ENCODE data around the gene FAM187B. TPM values are rescaled to one million over a fixed set of nuclear protein-coding genes. Genes with fewer than 3 reads are reported as not detected.

The FAM187B gene
- total RNA-seq, 1 donor from 2014 or later, result not detected

- no peak overlapping the region for H3K4me3 ChIP-seq
- no peaks in the 10 kb centered on the region for H3K36me3 ChIP-seq
- TF ChIP-seq CTCF (IDR thresholded peaks at IDR 0.05) (no peak), POLR2A (IDR thresholded peaks at IDR 0.05) (no peak), POLR2AphosphoS5 (IDR thresholded peaks at IDR 0.05; ENCODE audit: insufficient read depth in 1 of 2, low read depth in 1 of 2) (no peak)
- H3K27ac ChIP-seq, result peak overlapping the region; percentile 2
- no peaks in the 10 kb centered on the region for H3K9me3 ChIP-seq
- peaks cover 19% of the 10 kb centered on the region for H3K4me1 ChIP-seq
- no peaks in the 10 kb centered on the region for H3K27me3 ChIP-seq
- peak in 1 of 2 donors; percentile 58 for DNase-seq (ENCODE audit: extremely low spot score in 2 of 2)
- intact Hi-C loops (cut with DNase I), result no loop called here
Measured at GRCh38 chr19:35179830-35180229, 48.7 kb downstream of the FAM187B start.

- no peak overlapping the region for H3K4me3 ChIP-seq
- TF ChIP-seq POLR2AphosphoS5 (IDR thresholded peaks at IDR 0.05; ENCODE audit: insufficient read depth in 1 of 2, low read depth in 1 of 2) (peak; percentile 16 to 32), POLR2A (IDR thresholded peaks at IDR 0.05) (no peak)
- DNase-seq (ENCODE audit: extremely low spot score in 2 of 2), result peak in 1 of 2 donors; percentile 97
- H3K27ac ChIP-seq, result peak overlapping the region; percentile 2
- H3K27me3 ChIP-seq, result no peaks in the 10 kb centered on the region
- H3K9me3 ChIP-seq, result no peaks in the 10 kb centered on the region
- intact Hi-C loops (cut with DNase I), result no loop called here
- peaks cover 19% of the 10 kb centered on the region for H3K4me1 ChIP-seq
- H3K36me3 ChIP-seq, result no peaks in the 10 kb centered on the region
Measured at GRCh38 chr19:35178701-35179100, 49.8 kb downstream of the FAM187B start.

- Histone ChIP-seq H3K27me3 (no peaks in the 10 kb centered on the region), H3K4me1 (peaks cover 19% of the 10 kb centered on the region), H3K9me3 (no peaks in the 10 kb centered on the region), H3K36me3 (no peaks in the 10 kb centered on the region), H3K27ac (peak overlapping the region; percentile 72), H3K4me3 (no peak overlapping the region)
- intact Hi-C loops (cut with DNase I), result no loop called here
- peak in 1 of 2 donors; percentile 77 for DNase-seq (ENCODE audit: extremely low spot score in 2 of 2)
- TF ChIP-seq CTCF (IDR thresholded peaks at IDR 0.05) (no peak), POLR2A (IDR thresholded peaks at IDR 0.05) (no peak), POLR2AphosphoS5 (IDR thresholded peaks at IDR 0.05; ENCODE audit: insufficient read depth in 1 of 2, low read depth in 1 of 2) (no peak)
Measured at GRCh38 chr19:35177377-35178274, 50.9 kb downstream of the FAM187B start.

- H3K36me3 ChIP-seq, result no peaks in the 10 kb centered on the region
- TF ChIP-seq POLR2A (IDR thresholded peaks at IDR 0.05) (peak in 1 of 2 donors; percentile 5), CTCF (IDR thresholded peaks at IDR 0.05) (no peak)
- no peaks in the 10 kb centered on the region for H3K27me3 ChIP-seq
- H3K27ac ChIP-seq, result peak overlapping the region; percentile 45
- H3K9me3 ChIP-seq, result no peaks in the 10 kb centered on the region
- peaks cover 19% of the 10 kb centered on the region for H3K4me1 ChIP-seq
- H3K4me3 ChIP-seq, result no peak overlapping the region
- intact Hi-C loops (cut with DNase I), result no loop called here
- peak in 1 of 2 donors; percentile 89 for DNase-seq (ENCODE audit: extremely low spot score in 2 of 2)
Measured at GRCh38 chr19:35176181-35176570, 52.4 kb downstream of the FAM187B start.

Other genes with a start within 250 kb of the FAM187B start
- gene GRAMD1A, start 228.4 kb downstream of the FAM187B start, total RNA-seq, result 61.9 TPM
- gene SCN1B, start 198.3 kb downstream of the FAM187B start, total RNA-seq, result 8.6 TPM
- gene HPN, start 187.0 kb downstream of the FAM187B start, total RNA-seq, result not detected
- gene FXYD3, start 112.9 kb downstream of the FAM187B start, total RNA-seq, result 788 TPM
- 32.9 TPM for gene LGI4, start 93.7 kb downstream of the FAM187B start, total RNA-seq
- gene FXYD1, start 89.9 kb downstream of the FAM187B start, total RNA-seq, result 135 TPM
- gene FXYD7, start 85.5 kb downstream of the FAM187B start, total RNA-seq, result 3.4 TPM
- gene FXYD5, start 74.0 kb downstream of the FAM187B start, total RNA-seq, result 144 TPM
- gene LSR, start 20.3 kb upstream of the FAM187B start, total RNA-seq, result 32.9 TPM
- gene USF2, start 40.2 kb upstream of the FAM187B start, total RNA-seq, result 95.5 TPM
- gene HAMP, start 53.8 kb upstream of the FAM187B start, total RNA-seq, result not detected
- gene MAG, start 63.4 kb upstream of the FAM187B start, total RNA-seq, result not detected
- gene CD22, start 100.4 kb upstream of the FAM187B start, total RNA-seq, result 7.6 TPM
- gene FFAR1, start 119.2 kb upstream of the FAM187B start, total RNA-seq, result not detected
- not detected for gene FFAR3, start 129.7 kb upstream of the FAM187B start, total RNA-seq
- gene GPR42, start 142.3 kb upstream of the FAM187B start, total RNA-seq, result not detected
- gene FFAR2, start 219.5 kb upstream of the FAM187B start, total RNA-seq, result not detected